HG03066 (cell line): ENCODE data around the gene LPIN2.
"Not testable (repeated sequence)": the region's sequence is repeated elsewhere in the genome, so short reads cannot be mapped to it uniquely, and the experiment has no call there.

Experiments used
- ATAC-seq: cut with Tn5 transposase; IDR thresholded peaks from one replicate; pipeline ENCODE4 v1.9.1; 2021; ENCODE audit warnings: low read depth; ENCODE audit not compliant: unreplicated experiment

The LPIN2 gene

DNA sequence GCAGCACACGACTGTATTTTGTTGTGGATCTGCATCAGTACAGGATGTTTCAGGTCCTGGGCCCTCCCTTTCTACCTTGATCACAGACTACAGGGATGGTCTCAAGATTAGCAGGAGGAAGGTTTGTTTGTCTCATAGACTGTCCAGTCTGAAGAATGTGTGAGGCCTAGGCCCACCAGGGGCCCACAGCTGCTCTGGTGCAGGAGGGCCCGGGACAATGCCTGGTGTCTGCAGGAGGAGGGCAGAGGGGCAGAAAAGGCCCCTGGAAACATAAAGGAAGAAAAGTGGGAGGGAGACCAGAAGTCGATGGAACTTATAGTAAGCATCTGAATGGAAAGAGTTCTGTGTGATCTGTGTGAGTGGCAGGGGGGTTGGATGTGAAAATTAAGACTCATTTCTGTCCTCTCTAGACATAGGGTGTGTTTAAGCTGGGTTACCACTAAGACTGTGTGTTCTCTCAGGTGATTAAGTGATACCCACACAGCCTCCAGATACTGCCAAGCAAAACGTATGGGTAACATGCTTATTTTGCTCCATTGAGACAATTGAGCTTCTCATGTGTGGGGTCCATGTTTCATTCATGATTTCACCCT lies 33.4 kb upstream of the LPIN2 start:
- ATAC-seq = no peak

DNA sequence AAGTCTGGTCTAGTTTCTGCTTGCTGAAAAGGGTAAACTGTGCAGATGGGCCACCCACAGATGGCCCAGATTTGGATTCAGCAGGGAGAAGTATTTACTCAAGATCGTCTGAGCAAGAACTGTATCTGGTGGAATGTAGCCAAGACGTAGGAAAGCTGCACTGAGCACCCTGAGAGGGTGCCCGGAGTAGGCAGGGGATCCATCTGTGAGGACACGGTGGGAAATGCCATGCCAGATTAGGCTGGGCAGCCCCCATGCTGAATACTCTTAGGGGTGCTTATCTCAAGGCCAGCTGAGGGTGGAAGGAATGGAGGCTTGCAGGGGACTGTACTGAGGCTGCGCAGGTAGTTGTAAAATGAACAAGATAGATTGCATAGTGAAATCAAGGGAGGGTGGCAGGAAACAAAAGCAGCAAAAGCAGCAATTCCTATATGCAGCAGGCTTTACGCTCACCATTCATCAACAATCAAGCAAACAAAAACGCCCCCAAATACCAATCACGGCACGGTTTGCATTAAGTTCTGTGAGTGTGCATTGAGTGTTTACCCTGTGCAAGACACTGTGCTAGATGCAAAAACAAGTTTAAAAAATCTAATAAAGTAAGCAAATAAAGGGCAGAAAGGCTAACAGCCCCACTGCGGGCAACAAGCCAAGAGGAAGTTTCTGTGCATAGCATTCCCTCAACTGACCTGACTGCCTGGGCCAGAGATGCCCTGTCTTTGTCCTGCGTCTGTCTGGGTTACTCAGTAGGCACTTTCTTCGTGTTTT lies 32.2 kb upstream of the LPIN2 start:
- no peak for ATAC-seq

DNA sequence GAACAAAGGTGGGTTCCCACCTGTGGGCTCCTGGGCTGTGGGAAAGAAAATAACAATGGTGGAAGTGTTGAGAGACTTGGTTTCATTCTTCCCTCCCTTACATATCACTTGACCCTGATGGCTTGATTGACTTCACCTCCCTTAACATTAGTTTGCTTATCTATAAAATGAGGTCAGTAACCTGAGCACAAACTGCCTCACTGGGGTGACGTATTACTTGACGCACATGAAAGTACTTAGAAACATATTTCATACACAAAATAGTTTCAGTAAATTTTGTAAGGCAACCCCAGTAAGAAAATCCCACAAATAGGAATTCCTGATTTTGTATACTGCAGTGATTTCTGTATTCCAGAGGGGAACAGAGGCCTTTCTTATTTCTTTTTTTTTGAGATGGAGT lies 29.4 kb upstream of the LPIN2 start:
- no peak for ATAC-seq

DNA sequence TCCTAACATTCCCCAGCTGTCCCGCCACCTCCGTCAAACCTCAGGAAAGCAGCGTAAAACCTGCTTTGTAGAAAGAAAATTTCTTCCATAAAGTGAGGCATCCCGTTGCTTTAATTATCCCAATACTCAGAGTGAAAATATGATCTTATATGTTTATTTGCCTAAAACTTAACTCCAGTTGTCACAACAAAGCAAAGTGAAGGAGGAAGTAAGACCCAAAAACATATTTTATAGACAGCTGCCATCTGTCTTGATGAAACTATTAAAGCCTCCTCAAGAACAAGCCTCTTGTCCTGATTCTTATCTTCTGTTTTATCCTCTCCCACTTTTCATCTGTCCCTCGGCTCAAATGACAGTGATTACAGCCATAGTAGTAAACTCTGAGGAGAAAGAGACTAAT lies 28.9 kb upstream of the LPIN2 start:
- no peak for ATAC-seq

DNA sequence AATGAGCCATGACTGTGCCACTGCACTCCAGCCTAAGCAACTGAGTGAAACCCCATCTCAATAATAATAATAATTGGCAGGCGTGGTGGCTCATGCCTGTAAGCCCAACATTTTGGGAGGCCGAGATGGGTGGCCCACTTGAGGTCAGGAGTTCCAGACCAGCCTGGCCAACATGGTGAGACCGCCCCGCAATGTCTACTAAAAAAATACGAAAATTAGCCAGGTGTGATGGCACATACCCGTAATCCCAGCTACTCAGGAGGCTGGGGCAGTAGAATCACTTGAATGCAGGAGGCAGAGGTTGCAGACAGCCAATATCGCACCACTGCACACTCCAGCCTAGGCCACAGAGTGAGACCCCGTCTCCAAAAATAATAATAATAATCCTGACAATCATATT lies 27.9 kb upstream of the LPIN2 start:
- ATAC-seq = no peak

DNA sequence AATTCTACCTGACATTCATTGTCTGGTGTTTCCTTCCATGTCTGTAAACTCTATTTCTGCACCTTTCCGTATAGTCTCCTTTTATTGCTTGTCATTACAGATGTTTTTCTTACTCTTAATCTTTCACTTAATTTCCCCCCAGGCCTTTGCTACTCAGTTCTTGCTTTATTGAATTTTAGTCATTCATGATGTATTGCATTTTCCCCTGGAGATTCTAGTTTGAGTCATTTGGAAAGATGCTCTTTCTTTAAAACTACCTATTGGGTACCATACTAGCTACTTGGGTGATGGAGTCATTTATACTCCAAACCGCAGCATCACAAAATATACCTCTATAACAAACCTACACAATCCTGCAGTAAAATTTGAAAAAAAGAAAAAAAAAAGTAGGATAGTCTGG lies 27.2 kb upstream of the LPIN2 start:
- ATAC-seq = no peak

DNA sequence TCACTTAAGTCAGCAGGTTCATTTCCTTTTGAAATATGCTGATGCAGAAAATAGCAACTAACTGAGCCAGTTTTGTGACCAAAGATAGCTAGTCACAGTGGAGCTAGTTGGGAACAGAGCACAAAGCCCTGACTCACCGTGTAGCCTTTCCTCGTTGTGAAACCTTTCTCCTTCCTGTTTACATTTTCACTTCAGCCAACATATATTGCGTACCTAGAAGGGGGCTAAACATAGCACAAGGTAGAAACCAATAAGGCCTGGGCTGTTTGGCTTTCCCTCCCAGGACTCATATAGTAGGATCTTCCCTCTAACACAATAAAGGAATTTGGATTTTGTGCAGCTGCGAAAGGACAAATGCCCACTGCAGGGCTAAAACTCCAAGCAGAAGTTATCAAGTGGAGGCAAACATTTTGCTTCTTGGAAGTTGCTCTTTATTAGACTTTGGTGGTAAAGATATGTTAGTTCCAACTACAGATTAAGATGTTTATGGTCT lies 24.5 kb upstream of the LPIN2 start:
- ATAC-seq = peak; percentile 98

DNA sequence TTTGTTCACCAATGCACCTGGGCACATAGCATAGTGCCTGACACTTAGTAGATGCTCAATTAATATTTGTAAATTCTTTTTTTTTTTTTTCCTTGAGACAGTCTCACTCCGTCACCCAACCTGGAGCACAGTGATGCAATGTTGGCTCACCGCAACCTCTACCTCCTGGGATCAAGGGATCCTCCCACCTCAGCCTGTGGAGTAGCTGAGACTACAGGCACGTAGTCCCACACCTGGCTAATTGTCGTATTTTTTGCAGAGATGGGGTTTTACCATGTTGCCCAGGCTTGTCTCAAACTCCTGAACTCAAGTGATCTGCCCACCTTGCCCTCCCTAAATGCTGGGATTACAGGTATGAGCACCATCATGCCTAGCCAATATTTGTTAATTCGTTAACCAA lies 23.2 kb upstream of the LPIN2 start:
- ATAC-seq = no peak

DNA sequence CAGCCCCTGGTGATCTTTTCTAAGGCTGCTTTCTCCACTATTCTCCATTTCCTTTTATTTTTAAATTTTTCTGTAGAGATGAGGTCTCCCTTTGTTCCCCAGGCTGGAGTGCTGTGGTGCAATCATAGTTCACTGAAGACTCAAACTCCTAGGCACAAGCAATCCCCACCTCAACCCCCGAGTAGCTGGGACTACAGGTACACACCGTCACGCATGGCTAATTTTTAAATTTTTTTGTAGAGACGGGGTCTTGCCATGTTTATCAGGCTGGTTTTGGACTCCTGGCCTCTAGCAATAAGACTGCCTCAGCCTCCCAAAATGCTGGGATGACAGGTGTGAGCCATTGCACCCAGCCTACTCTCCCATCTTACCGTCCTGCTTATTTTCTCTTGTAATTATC lies 22.7 kb upstream of the LPIN2 start:
- no peak for ATAC-seq

DNA sequence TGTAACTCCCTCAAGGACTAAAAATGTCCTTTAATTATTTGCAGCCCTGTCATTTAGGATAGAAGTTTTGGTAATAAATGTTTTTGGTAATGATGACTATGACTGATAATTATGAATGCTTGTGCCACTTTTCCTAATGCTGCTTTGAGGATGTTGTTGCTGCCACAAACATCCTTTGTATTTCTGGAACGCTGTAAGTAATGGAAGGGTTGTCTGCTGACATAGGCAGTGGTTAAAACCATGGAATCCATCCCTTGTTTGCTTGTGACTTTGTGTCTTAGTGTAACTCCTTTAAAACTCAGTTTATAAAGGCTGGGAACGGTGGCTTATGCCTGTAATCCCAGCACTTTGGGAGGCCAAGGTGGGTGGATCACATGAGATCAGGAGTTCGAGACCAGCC lies 19.8 kb upstream of the LPIN2 start:
- ATAC-seq = no peak

DNA sequence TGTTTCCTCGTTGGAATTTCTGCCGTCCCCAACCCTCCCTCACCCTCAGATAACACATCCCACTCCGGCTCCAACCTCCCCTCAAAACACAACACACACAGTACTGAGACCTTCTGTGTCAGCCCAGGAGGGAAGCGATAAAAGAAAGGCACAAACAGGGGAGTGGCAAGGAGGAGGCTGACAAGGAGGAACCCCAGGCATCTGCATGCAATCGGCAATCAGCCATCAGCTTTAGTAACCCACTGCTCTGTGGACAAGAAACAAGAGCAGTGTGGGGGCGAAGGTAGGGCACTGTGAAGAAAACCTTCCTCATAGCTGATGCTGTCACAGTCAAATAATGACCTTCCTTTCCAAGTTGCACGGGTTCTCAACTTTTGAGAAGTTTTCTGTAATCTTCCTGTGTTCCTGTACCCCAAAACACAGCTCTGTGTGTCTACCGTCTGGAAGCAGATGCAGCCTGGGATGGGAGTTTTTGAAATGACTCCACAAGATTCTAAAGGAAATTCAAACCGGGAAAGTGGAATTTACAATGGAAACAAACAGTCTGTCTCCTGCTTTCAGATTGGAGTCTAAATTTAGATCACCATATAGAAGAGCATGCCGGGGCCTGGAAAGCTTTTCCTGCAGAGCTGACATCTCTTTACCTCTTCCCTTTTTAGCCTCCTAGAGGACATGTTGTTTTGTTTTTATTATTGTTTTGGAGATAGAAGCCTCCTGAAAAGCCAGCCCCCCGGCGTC lies 16.4 kb upstream of the LPIN2 start:
- no peak for ATAC-seq

DNA sequence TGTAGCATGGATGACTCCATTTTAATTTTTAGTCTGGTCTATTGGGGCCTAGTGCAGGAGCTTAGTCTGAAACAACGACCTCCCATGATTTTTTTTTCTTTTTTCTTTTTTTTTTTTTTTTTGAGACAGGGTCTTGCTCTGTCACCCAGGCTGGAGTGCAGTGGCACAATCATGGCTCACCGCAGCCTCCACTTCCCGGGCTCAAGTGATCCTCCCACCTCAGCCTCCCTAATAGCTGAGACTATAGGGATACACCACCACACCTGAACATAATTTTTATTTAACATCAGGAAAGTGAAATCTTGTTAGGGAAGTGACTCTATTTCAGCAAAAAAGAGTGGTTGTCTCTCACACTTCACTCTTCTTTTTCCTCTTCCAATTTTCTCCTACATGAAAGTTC lies 15.2 kb upstream of the LPIN2 start:
- not testable (repeated sequence) for ATAC-seq

DNA sequence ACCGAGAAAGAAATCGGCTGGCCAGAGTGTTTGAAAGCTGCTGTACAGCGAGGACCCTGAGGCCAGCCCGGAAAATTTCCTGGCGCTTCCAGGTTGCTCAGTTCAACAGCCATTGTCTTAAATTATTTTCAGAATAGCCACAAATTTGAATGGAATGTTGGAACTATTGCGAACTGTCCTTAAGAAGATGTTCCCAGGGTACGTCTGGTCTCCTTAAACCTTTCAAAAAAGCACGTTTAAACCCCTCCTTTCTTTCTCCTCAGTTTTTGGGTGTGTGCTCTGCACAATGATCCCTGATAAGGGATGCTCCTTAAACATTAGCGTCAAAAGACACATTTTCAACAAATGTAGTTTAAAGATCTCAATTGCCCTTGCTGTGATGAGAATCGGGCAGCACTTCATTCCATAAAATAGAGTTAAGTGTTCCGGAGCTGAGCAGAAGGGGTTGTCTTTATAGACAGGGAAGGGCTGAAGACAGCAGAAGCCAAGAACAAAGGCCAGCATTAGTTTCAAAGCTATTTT lies 14.5 kb upstream of the LPIN2 start:
- ATAC-seq = no peak

DNA sequence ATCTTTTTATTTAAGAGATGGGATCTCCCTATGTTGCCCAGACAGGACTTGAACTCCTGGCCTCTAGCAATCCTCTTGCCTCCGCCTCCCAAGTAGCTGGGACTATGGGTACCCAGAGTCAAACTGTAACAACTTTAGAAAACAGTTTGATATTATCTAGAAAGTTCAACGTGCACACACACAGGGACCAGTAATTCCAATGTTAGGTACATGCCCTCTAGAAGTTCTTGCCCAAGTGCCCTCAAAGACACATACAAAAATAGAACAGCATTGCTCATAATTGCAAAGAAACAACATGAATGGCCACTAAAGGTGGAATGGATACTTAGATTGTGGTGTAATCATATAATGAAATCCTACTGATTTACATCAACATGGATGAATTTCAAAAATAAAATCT lies 12.6 kb upstream of the LPIN2 start:
- no peak for ATAC-seq

DNA sequence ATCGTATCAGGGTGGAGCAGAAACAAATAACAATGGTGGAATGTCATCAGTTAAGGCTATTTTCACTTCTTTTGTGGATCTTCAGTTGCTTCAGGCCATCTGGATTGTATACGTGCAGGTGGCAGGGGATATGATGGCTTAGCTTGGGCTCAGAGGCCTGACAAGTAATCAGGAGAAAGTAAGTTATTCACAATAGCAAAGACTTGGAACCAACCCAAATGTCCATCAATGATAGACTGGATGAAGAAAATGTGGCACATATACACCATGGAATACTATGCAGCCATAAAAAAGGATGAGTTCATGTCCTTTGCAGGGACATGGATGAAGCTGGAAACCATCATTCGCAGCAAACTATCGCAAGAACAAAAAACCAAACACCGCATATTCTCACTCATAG lies 10.7 kb upstream of the LPIN2 start:
- ATAC-seq = not testable (repeated sequence)

DNA sequence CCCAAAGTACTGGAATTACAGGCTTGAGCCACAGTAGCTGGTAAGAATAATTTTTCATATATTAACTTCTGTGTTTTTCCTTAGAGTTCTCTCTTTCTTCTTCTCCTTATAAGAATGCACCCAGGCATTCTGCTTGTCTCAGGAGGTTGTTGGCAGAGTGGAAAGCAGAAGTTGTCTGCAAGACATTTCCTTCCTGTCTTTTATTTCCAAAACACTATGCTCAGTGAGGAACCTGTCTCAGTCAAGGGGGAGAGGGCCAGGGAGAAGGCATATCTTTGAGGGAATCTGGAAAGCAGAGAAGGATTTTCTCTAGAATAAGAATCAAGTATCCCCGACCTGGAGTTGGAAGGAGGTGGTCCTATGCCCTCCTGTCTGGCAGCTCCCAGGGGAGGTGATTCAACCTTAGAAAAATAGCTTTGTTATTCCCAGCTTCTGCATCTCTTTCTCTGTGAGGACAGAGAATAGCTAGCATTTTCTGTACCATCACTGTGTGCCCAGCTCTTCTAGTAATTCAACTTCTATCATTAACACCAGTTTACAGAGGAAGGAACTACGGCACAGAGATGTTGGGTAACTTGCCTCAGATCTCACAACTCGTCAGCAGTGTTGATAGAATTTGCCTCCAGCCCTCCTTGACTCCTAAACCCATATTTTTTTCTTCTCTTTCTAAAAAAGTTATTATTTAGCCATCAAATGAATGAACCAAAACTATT lies 3.8 kb upstream of the LPIN2 start:
- no peak for ATAC-seq

DNA sequence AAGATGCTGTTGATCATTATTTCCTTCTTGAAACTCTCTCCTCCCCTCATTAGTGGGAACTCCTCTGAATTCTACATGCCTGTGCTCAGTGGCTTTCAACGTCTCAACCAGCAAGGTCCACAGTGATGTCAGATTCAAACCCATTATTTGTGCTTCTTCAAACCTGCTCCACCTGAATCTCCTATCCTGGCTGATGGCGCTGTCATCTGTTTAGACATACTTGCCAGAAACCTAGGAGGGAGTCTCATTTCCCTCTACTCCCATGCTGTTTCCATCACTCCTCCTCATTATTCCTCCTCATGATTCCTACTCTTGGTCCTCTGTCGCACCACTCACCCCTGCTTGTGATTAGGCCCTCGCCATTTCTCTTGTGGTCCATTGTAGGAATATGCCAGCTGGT lies 2.9 kb upstream of the LPIN2 start:
- ATAC-seq = no peak

DNA sequence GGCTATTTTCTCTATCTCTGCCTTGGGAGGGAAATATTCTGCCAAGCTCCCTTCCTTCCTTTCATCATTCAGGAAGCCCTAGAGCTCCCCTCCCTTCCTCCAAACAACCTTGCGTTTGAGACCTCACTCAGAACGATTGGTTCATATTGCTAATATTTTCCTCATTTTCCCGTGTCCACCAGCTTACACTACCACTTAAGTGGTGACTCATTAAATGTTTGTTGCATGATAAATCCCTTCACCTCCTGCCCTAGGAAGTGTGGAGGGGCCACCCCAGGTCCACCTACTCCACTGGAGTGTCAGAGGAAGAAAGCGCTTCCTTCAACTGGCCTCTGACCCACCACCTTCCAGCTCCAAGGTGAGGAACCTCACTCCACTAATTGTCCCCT lies 2.3 kb upstream of the LPIN2 start:
- no peak for ATAC-seq

DNA sequence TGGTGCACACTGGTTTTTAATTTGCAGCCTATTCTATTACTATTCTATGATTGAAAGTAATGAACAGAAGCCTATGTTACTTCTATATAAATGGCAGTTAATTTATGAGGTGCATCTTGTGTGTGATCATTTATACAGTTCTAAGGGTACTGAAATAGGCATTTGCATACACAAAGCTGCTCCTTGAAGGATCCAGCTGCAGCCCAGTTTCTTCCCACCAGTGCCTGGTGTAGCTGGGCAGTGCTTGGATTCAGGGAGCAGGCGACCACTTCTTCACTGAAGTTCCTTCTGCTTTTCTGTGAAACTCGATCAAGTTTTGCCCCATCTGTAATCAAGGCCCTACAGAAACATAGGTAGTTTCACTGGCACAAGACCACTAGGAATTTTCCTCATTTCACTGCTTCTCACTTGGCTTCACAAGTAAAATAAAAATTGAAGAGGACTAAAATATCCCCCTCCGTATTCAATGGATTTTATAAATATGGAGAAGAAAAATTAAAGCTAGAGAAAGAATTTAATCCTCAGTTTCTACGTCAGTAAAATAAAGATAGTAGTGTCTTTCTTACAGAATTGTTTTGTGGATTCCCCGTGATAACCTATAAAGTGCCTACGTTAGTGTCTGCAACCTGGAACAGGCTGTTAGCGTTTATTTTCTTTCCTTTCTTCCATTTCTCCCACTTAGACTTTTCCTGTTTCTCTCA lies 1.7 kb upstream of the LPIN2 start:
- no peak for ATAC-seq
